Loucy (cell line): ENCODE data around the gene MYL12B.
"Not testable (repeated sequence)": the region's sequence is repeated elsewhere in the genome, so short reads cannot be mapped to it uniquely, and the experiment has no call there.

Experiments
- H2AFZ ChIP-seq: fragments of 200-600 bp; sonication (generic); 2 replicates; pipeline ENCODE4 v1.6.0; 2016; ENCODE audit warnings: antibody characterized with exemption, mild to moderate bottlenecking, low read length, moderate library complexity
- H3F3A ChIP-seq: fragments of 200-600 bp; 2 replicates; pipeline ENCODE4 v1.6.0; 2016; ENCODE audit warnings: antibody characterized with exemption, low read depth, mild to moderate bottlenecking
- H3K27me3 ChIP-seq: fragments of 200-600 bp; sonication (generic); 2 replicates; pipeline ENCODE4 v1.6.1; 2014; ENCODE audit warnings: low read length, mild to moderate bottlenecking; ENCODE audit not compliant: insufficient read depth, poor library complexity, severe bottlenecking
- H3K36me3 ChIP-seq: fragments of 200-600 bp; sonication (generic); 2 replicates; pipeline ENCODE4 v1.6.1; 2016; ENCODE audit warnings: low read length; ENCODE audit not compliant: insufficient read depth
- H3K4me1 ChIP-seq: fragments of 200-600 bp; sonication (generic); 2 replicates; pipeline ENCODE4 v1.5.1; 2014; ENCODE audit warnings: low read length, mild to moderate bottlenecking; ENCODE audit not compliant: insufficient read depth, poor library complexity, severe bottlenecking
- H3K4me2 ChIP-seq: fragments of 200-600 bp; sonication (generic); 2 replicates; pipeline ENCODE4 v1.6.0; 2014; ENCODE audit warnings: antibody characterized with exemption, low read length, low read depth, mild to moderate bottlenecking; ENCODE audit not compliant: poor library complexity, severe bottlenecking
- H3K4me3 ChIP-seq: fragments of 200-600 bp; sonication (generic); 2 replicates; pipeline ENCODE4 v1.5.1; 2014; ENCODE audit warnings: low read length, mild to moderate bottlenecking, mixed read lengths; ENCODE audit not compliant: poor library complexity, severe bottlenecking
- H3K79me2 ChIP-seq: fragments of 200-600 bp; sonication (generic); 2 replicates; pipeline ENCODE4 v1.6.1; 2014; ENCODE audit warnings: low read length; ENCODE audit not compliant: insufficient read depth
- H3K9ac ChIP-seq: fragments of 200-600 bp; sonication (generic); 2 replicates; pipeline ENCODE4 v1.6.0; 2014; ENCODE audit warnings: mild to moderate bottlenecking, low read depth, low read length, moderate library complexity; ENCODE audit not compliant: poor library complexity, severe bottlenecking
- H3K9me2 ChIP-seq: fragments of 200-600 bp; sonication (generic); replicated peaks from 2 replicates; pipeline ENCODE4 v1.6.1; 2016; ENCODE audit warnings: low read depth, low read length, mixed read lengths
- H3K9me3 ChIP-seq: fragments of 200-600 bp; sonication (generic); 2 replicates; pipeline ENCODE4 v1.6.1; 2014; ENCODE audit warnings: mild to moderate bottlenecking, antibody characterized with exemption, low read length, low read depth; ENCODE audit not compliant: insufficient read depth
- H4K20me1 ChIP-seq: fragments of 200-600 bp; sonication (generic); 2 replicates; pipeline ENCODE4 v1.6.0; 2014; ENCODE audit warnings: antibody characterized with exemption, low read length, mild to moderate bottlenecking; ENCODE audit not compliant: insufficient read depth, poor library complexity, severe bottlenecking
- EZH2phosphoT487 ChIP-seq: fragments of 200-600 bp; IDR thresholded peaks from 2 replicates; pipeline ENCODE4 v1.6.1; 2018; ENCODE audit warnings: antibody characterized with exemption, mild to moderate bottlenecking, moderate library complexity, borderline replicate concordance
- TF ChIP-seq, protein P1 (sequence below): fragments of 200-600 bp; sonication (generic); conservative IDR thresholded peaks from 2 replicates; pipeline ENCODE4 v1.5.1; 2014; ENCODE audit warnings: mild to moderate bottlenecking, antibody characterized with exemption, low read length

Gene MYL12B

DNA sequence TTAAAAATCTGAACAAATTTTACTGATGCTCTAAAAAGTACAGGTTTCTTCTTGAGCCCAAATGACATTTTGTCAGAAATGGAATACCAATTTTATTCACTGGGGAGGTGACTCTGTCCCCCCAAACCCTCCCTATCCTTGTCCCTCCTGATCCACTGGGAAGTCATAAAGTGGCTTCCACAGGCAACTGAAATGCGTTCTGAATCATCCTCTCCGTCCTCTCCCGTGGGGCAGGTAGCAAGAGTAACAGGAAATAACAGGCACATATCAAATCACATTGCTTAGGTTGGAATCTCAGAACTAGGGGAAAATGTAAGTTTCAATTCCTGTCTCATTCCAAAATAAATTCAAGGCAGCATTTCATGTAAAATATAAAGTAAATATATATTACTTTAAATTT lies 44.5 kb downstream of the MYL12B start:
- Histone ChIP-seq H3K36me3 (no peaks in the 10 kb centered on the region), H3K4me1 (no peaks in the 10 kb centered on the region), H3F3A (no peaks in the 10 kb centered on the region), H3K4me3 (no peak overlapping the region), H3K27me3 (no peaks in the 10 kb centered on the region), H4K20me1 (no peaks in the 10 kb centered on the region), H2AFZ (no peak overlapping the region), H3K9me2 (no peaks in the 10 kb centered on the region), H3K9me3 (no peaks in the 10 kb centered on the region), H3K79me2 (no peaks in the 10 kb centered on the region), H3K9ac (no peak overlapping the region), H3K4me2 (no peak overlapping the region)
- TF ChIP-seq EZH2phosphoT487 = no peak
- TF ChIP-seq, protein P1, sequence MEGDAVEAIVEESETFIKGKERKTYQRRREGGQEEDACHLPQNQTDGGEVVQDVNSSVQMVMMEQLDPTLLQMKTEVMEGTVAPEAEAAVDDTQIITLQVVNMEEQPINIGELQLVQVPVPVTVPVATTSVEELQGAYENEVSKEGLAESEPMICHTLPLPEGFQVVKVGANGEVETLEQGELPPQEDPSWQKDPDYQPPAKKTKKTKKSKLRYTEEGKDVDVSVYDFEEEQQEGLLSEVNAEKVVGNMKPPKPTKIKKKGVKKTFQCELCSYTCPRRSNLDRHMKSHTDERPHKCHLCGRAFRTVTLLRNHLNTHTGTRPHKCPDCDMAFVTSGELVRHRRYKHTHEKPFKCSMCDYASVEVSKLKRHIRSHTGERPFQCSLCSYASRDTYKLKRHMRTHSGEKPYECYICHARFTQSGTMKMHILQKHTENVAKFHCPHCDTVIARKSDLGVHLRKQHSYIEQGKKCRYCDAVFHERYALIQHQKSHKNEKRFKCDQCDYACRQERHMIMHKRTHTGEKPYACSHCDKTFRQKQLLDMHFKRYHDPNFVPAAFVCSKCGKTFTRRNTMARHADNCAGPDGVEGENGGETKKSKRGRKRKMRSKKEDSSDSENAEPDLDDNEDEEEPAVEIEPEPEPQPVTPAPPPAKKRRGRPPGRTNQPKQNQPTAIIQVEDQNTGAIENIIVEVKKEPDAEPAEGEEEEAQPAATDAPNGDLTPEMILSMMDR = no peak

DNA sequence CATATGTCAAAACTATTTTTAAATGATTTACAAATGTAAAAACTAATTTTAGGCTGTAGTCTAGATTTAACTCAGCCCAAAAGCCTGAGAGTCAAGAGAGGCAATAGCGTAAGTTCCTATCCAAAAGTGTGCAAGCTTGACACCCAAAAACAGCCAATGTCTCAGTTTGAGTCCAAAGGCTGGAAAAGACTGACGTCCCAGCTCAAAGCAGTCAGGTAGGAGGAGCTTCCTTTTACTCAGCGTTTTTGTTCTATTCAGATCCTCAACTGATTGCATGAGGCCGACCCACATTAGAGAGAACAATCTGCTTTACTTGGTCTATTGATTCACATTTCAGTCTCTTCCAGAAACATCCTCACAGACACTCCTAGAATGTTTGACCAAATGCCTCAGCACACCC lies 51.8 kb downstream of the MYL12B start:
- H3K9me2 ChIP-seq = no peaks in the 10 kb centered on the region

DNA sequence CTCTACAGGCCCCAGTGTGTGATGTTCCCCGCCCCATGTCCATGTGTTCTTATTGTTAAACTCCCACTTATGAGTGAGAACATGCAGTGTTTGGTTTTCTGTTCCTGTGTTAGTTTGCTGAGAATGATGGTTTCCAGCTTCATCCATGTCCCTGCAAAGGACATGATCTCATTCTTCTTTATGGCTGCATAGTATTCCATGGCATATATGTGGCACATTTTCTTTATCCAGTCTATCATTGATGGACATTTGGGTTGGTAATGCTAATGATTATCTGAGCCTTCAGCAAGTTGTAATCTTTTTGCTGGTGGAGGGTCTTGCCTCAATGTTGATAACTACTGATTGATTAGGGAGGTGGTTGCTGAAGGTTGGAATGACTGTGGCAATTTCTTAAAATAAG lies 53.4 kb downstream of the MYL12B start:
- not testable (repeated sequence) for H3K27me3 ChIP-seq, H3K36me3 ChIP-seq, H3K9ac ChIP-seq, H3K4me1 ChIP-seq, H3K9me2 ChIP-seq, H3F3A ChIP-seq, H2AFZ ChIP-seq, H4K20me1 ChIP-seq, H3K9me3 ChIP-seq, H3K79me2 ChIP-seq, H3K4me2 ChIP-seq, H3K4me3 ChIP-seq

More for the DNA sequence above, 51.8 kb downstream of the MYL12B start:
- no peaks in the 10 kb centered on the region for H3F3A ChIP-seq
- no peaks in the 10 kb centered on the region for H3K79me2 ChIP-seq
- TF ChIP-seq, protein P1 = no peak
- TF ChIP-seq EZH2phosphoT487 = no peak
- no peaks in the 10 kb centered on the region for H3K4me1 ChIP-seq
- H3K4me3 ChIP-seq = no peak overlapping the region
- no peaks in the 10 kb centered on the region for H3K27me3 ChIP-seq
- H4K20me1 ChIP-seq = no peaks in the 10 kb centered on the region
- H3K36me3 ChIP-seq = no peaks in the 10 kb centered on the region
- no peak overlapping the region for H3K9ac ChIP-seq
- no peak overlapping the region for H3K4me2 ChIP-seq
- H3K9me3 ChIP-seq = no peaks in the 10 kb centered on the region
- no peak overlapping the region for H2AFZ ChIP-seq

DNA sequence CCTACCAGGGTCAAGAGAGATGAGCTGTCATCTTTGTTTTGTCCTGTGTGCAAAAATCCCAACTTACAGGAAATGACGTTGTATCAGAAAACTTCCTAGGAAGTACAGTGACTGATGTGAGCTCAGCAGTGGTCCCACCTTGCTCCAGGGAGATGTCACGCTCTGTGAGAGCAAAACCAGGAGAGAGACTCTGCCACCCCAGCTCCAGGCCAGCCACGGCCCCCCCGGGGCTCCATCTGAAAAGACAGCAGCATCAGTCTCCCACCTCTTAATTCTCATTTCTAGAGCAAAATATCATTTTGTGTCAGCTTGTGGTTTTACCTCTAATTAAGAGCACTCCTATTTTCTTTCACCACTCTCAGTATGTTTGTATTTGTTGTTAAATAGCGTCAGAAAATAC lies 57.5 kb downstream of the MYL12B start:
- Histone ChIP-seq H3F3A (no peaks in the 10 kb centered on the region), H4K20me1 (no peaks in the 10 kb centered on the region), H3K27me3 (no peaks in the 10 kb centered on the region), H3K9ac (no peak overlapping the region), H2AFZ (no peak overlapping the region), H3K9me2 (no peaks in the 10 kb centered on the region), H3K4me3 (no peak overlapping the region), H3K36me3 (no peaks in the 10 kb centered on the region), H3K4me2 (no peak overlapping the region), H3K79me2 (no peaks in the 10 kb centered on the region), H3K4me1 (no peaks in the 10 kb centered on the region), H3K9me3 (no peaks in the 10 kb centered on the region)
- TF ChIP-seq, protein P1 = no peak
- no peak for TF ChIP-seq EZH2phosphoT487
